ENCODE measurements around the gene PLEKHM2.

PLEKHM2 gene

GRCh38 chr1:15733726-15734226 is 49.7 kb downstream of the PLEKHM2 start:
- no peak for DNase-seq
- in situ Hi-C loops (cut with HindIII; ENCODE audit: low pct_ligation_motif_present, low pct_unique_long_range_greater_than_20kb, low sequenced_read_pairs): no loop called here

- in situ Hi-C loops (cut with HindIII; ENCODE audit: low pct_ligation_motif_present, low pct_unique_long_range_greater_than_20kb, low sequenced_read_pairs): no loop called here
- no peak for DNase-seq
Measured at GRCh38 chr1:15734296-15734695, 50.2 kb downstream of the PLEKHM2 start.

GRCh38 chr1:15734901-15735300 is 50.8 kb downstream of the PLEKHM2 start:
- in situ Hi-C loops (cut with HindIII; ENCODE audit: low pct_ligation_motif_present, low pct_unique_long_range_greater_than_20kb, low sequenced_read_pairs): no loop called here
- DNase-seq: no peak

GRCh38 chr1:15735304-15736037 is 51.4 kb downstream of the PLEKHM2 start:
- in situ Hi-C loops (cut with HindIII; ENCODE audit: low pct_ligation_motif_present, low pct_unique_long_range_greater_than_20kb, low sequenced_read_pairs): no loop called here
- DNase-seq: no peak

- no peak for DNase-seq
- in situ Hi-C loops (cut with HindIII; ENCODE audit: low pct_ligation_motif_present, low pct_unique_long_range_greater_than_20kb, low sequenced_read_pairs): no loop called here
Measured at GRCh38 chr1:15736038-15736891, 52.1 kb downstream of the PLEKHM2 start, which contains the start of gene SLC25A34. TSS of gene SLC25A34 (plus strand) at chr1:15736258. CDS start at chr1:15736486, 228 bp downstream.

GRCh38 chr1:15736892-15737261 is 52.8 kb downstream of the PLEKHM2 start:
- in situ Hi-C loops (cut with HindIII; ENCODE audit: low pct_ligation_motif_present, low pct_unique_long_range_greater_than_20kb, low sequenced_read_pairs): no loop called here
- DNase-seq: no peak

- in situ Hi-C loops (cut with HindIII; ENCODE audit: low pct_ligation_motif_present, low pct_unique_long_range_greater_than_20kb, low sequenced_read_pairs): no loop called here
- no peak for DNase-seq
Measured at GRCh38 chr1:15737324-15738319, 53.5 kb downstream of the PLEKHM2 start.

- no peak for DNase-seq
- in situ Hi-C loops (cut with HindIII; ENCODE audit: low pct_ligation_motif_present, low pct_unique_long_range_greater_than_20kb, low sequenced_read_pairs): no loop called here
Measured at GRCh38 chr1:15738416-15739113, 54.4 kb downstream of the PLEKHM2 start.

- in situ Hi-C loops (cut with HindIII; ENCODE audit: low pct_ligation_motif_present, low pct_unique_long_range_greater_than_20kb, low sequenced_read_pairs): no loop called here
- no peak for DNase-seq
Measured at GRCh38 chr1:15739259-15739658, 55.1 kb downstream of the PLEKHM2 start.

GRCh38 chr1:15739745-15740144 is 55.6 kb downstream of the PLEKHM2 start:
- in situ Hi-C loops (cut with HindIII; ENCODE audit: low pct_ligation_motif_present, low pct_unique_long_range_greater_than_20kb, low sequenced_read_pairs): no loop called here
- no peak for DNase-seq

GRCh38 chr1:15740924-15741850 is 57.1 kb downstream of the PLEKHM2 start:
- in situ Hi-C loops (cut with HindIII; ENCODE audit: low pct_ligation_motif_present, low pct_unique_long_range_greater_than_20kb, low sequenced_read_pairs): no loop called here
- peak; percentile 69 for DNase-seq

- in situ Hi-C loops (cut with HindIII; ENCODE audit: low pct_ligation_motif_present, low pct_unique_long_range_greater_than_20kb, low sequenced_read_pairs): no loop called here
- no peak for DNase-seq
Measured at GRCh38 chr1:15742339-15742801, 58.2 kb downstream of the PLEKHM2 start, which contains the start of gene TMEM82. TSS of gene TMEM82 (plus strand) at chr1:15742499. CDS start at chr1:15742560, 61 bp downstream.

GRCh38 chr1:15744122-15744679 is 60.1 kb downstream of the PLEKHM2 start:
- in situ Hi-C loops (cut with HindIII; ENCODE audit: low pct_ligation_motif_present, low pct_unique_long_range_greater_than_20kb, low sequenced_read_pairs): no loop called here
- DNase-seq: no peak

- no peak for DNase-seq
- in situ Hi-C loops (cut with HindIII; ENCODE audit: low pct_ligation_motif_present, low pct_unique_long_range_greater_than_20kb, low sequenced_read_pairs): no loop called here
Measured at GRCh38 chr1:15747378-15747777, 63.3 kb downstream of the PLEKHM2 start.

GRCh38 chr1:15748264-15748663 is 64.1 kb downstream of the PLEKHM2 start:
- no peak for DNase-seq
- in situ Hi-C loops (cut with HindIII; ENCODE audit: low pct_ligation_motif_present, low pct_unique_long_range_greater_than_20kb, low sequenced_read_pairs): no loop called here

- no peak for DNase-seq
- in situ Hi-C loops (cut with HindIII; ENCODE audit: low pct_ligation_motif_present, low pct_unique_long_range_greater_than_20kb, low sequenced_read_pairs): no loop called here
Measured at GRCh38 chr1:15748690-15749398, 64.7 kb downstream of the PLEKHM2 start.

All from ACHN (cell line).